Peyer's patch (tissue), 4 donors: ENCODE results near the gene SRD5A1. TPM values are rescaled to one million over a fixed set of nuclear protein-coding genes. Genes with fewer than 3 reads are reported as not detected.
A peak's percentile ranks its signal among the peaks of the same experiment; 100 is the strongest.

Source experiments
- DNase-seq, 3 donors: peaks; one replicate each; pipeline ENCODE4 v3.0.0-alpha.2; 2017 to 2019
- H3K27ac ChIP-seq, 4 donors: fragments of 200-600 bp; sonication (generic); one replicate each; pipeline ENCODE4 v1.5.1; 2016 to 2019
- H3K27me3 ChIP-seq, 2 donors: fragments of 200-600 bp; sonication (generic); one replicate each; pipeline ENCODE4 v1.5.1; 2019
- H3K36me3 ChIP-seq, 3 donors: fragments of 200-600 bp; sonication (generic); one replicate each; pipeline ENCODE4 v1.5.1; 2016 to 2019
- H3K4me1 ChIP-seq, 4 donors: fragments of 200-600 bp; sonication (generic); one replicate each; pipeline ENCODE4 v1.5.1; 2016 to 2019
- H3K4me3 ChIP-seq, 4 donors: fragments of 200-600 bp; sonication (generic); 1 replicate in 3 of 4; 2 replicates in 1 of 4; pipeline ENCODE4 v1.5.1; 2016 to 2019; ENCODE audit warnings: mild to moderate bottlenecking in 1 of 4
- H3K9me3 ChIP-seq, 4 donors: fragments of 200-600 bp; sonication (generic); one replicate each; pipeline ENCODE4 v1.5.1; 2016 to 2019; ENCODE audit warnings: mild to moderate bottlenecking in 1 of 4
- POLR2A ChIP-seq, 2 donors: fragments of 450-650 bp; IDR thresholded peaks; one replicate each; pipeline ENCODE4 v1.5.1; 2017; ENCODE audit warnings: antibody characterized with exemption in 2 of 2, mild to moderate bottlenecking in 2 of 2, moderate library complexity in 2 of 2
- total RNA-seq, 4 donors: library from RNA; depleted of rRNA; stranded (reverse); fragments of >200 nt; gene quantifications; one replicate each; pipeline ENCODE4 v1.1.0, GENCODE V29; 2016
- TF ChIP-seq, protein P1 (sequence below), 6 experiments: fragments of 450-650 bp in 4 of 6; fragments of 200-600 bp in 2 of 6; sonication (generic) in 1 of 6; IDR thresholded peaks; one replicate each; pipeline ENCODE4 v1.5.1; 2017 to 2019; ENCODE audit warnings: antibody characterized with exemption in 6 of 6, mild to moderate bottlenecking in 3 of 6, moderate library complexity in 1 of 6

The SRD5A1 gene
- total RNA-seq, 4 donors from 2014 or later = 5.8 to 16.9 (median 13.1) TPM

DNA sequence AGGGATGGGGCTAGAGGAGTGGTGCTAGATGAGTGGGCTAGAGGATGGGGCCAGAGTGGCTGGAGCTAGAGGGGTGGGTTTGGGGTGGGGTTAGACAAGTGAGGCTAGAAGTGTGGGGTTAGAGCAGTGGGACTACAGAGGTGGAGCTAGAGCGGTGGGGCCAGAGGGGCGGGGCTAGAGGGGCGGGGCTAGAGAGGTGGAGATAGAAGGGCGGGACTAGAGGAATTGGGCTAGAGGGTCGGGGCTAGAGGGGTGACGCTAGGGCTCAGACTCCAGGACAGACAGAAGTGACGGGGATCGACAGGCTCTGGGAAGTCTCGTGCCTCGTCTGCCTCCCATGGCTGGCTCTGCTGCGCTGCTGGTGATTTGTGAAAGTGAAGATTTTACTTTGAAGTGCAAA lies 49.0 kb downstream of the SRD5A1 start:
- Histone ChIP-seq H3K9me3 (no peaks in the 10 kb centered on the region), H3K4me3 (no peak overlapping the region), H3K4me1 (peaks cover 0 to 2% (median 0%) of the 10 kb centered on the region in 4 donors), H3K27ac (no peak overlapping the region), H3K27me3 (no peaks in the 10 kb centered on the region), H3K36me3 (no peaks in the 10 kb centered on the region)
- DNase-seq = no peak
- no peak for TF ChIP-seq POLR2A (IDR thresholded peaks at IDR 0.05)
- TF ChIP-seq, protein P1, sequence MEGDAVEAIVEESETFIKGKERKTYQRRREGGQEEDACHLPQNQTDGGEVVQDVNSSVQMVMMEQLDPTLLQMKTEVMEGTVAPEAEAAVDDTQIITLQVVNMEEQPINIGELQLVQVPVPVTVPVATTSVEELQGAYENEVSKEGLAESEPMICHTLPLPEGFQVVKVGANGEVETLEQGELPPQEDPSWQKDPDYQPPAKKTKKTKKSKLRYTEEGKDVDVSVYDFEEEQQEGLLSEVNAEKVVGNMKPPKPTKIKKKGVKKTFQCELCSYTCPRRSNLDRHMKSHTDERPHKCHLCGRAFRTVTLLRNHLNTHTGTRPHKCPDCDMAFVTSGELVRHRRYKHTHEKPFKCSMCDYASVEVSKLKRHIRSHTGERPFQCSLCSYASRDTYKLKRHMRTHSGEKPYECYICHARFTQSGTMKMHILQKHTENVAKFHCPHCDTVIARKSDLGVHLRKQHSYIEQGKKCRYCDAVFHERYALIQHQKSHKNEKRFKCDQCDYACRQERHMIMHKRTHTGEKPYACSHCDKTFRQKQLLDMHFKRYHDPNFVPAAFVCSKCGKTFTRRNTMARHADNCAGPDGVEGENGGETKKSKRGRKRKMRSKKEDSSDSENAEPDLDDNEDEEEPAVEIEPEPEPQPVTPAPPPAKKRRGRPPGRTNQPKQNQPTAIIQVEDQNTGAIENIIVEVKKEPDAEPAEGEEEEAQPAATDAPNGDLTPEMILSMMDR (IDR thresholded peaks at IDR 0.05) = no peak

- H3K27ac ChIP-seq = no peak overlapping the region
- no peak for DNase-seq
- peaks cover 0 to 4% (median 0%) of the 10 kb centered on the region in 4 donors for H3K4me1 ChIP-seq
- TF ChIP-seq POLR2A (IDR thresholded peaks at IDR 0.05) = no peak
- TF ChIP-seq, protein P1 (IDR thresholded peaks at IDR 0.05) = no peak
- H3K9me3 ChIP-seq = no peaks in the 10 kb centered on the region
- no peaks in the 10 kb centered on the region for H3K27me3 ChIP-seq
- H3K36me3 ChIP-seq = no peaks in the 10 kb centered on the region
- no peak overlapping the region for H3K4me3 ChIP-seq
Observed at GRCh38 chr5:6683241-6683640, 50.0 kb downstream of the SRD5A1 start.

GRCh38 chr5:6684075-6684474 lies 50.8 kb downstream of the SRD5A1 start:
- DNase-seq = no peak
- TF ChIP-seq, protein P1 (IDR thresholded peaks at IDR 0.05) = no peak
- TF ChIP-seq POLR2A (IDR thresholded peaks at IDR 0.05) = no peak

GRCh38 chr5:6686501-6686900 lies 53.3 kb downstream of the SRD5A1 start:
- peaks cover 0 to 4% (median 0%) of the 10 kb centered on the region in 4 donors for H3K4me1 ChIP-seq
- H3K36me3 ChIP-seq = no peaks in the 10 kb centered on the region
- no peak for DNase-seq
- H3K27ac ChIP-seq = no peak overlapping the region
- H3K4me3 ChIP-seq = no peak overlapping the region
- TF ChIP-seq, protein P1 (IDR thresholded peaks at IDR 0.05) = no peak
- TF ChIP-seq POLR2A (IDR thresholded peaks at IDR 0.05) = no peak
- H3K27me3 ChIP-seq = no peaks in the 10 kb centered on the region
- H3K9me3 ChIP-seq = no peaks in the 10 kb centered on the region

More at GRCh38 chr5:6684075-6684474, 50.8 kb downstream of the SRD5A1 start:
- Histone ChIP-seq H3K4me1 (peaks cover 0 to 4% (median 0%) of the 10 kb centered on the region in 4 donors), H3K27me3 (no peaks in the 10 kb centered on the region), H3K27ac (no peak overlapping the region), H3K36me3 (no peaks in the 10 kb centered on the region), H3K9me3 (no peaks in the 10 kb centered on the region), H3K4me3 (no peak overlapping the region)

DNA sequence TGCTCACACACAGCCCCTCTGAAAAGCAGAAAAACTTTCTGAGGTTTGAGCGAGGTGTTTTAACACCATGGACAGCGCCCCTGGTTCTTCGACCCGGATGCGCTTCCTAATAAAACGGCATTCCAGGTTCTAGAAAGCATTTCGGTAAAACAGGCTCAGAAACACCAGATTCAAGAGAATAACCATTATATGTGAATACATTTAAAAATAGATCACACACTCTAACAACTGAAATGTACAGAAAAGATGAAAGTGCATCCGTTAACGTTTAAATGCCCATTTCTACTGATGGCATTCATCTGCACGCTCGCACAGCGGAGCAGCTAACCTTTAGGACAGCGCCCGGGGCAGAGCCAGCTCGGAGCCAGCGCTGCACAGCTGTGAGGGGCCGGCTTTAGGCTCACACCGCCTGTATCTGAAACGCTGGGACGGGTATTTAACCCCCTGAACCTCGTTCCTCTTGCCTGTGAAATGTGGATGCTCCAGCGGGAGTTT lies 53.7 kb downstream of the SRD5A1 start:
- Histone ChIP-seq H3K9me3 (no peaks in the 10 kb centered on the region), H3K4me3 (peak overlapping the region in 2 of 4 donors; percentile 12 to 20), H3K27me3 (no peaks in the 10 kb centered on the region), H3K27ac (no peak overlapping the region), H3K36me3 (no peaks in the 10 kb centered on the region), H3K4me1 (peaks cover 0 to 4% (median 0%) of the 10 kb centered on the region in 4 donors)
- TF ChIP-seq POLR2A (IDR thresholded peaks at IDR 0.05) = no peak
- DNase-seq = no peak

DNA sequence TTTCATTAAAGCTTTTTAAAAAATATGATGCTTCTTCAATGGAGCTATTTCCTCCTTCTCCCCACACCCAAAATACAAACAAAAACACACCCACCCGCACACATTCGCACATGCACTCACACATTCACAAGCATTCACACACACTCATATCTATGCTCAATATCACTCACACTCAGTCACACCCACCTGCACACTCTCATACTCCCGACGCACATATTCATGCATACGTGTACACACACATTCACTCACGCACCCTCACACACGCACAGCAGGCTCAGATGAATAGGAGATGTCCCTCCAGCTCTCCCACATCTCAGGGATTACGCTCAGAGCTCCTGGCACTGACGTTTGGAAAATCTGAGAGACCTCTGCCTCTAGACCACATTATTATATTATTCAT lies 54.3 kb downstream of the SRD5A1 start:
- H3K4me3 ChIP-seq = no peak overlapping the region
- no peaks in the 10 kb centered on the region for H3K9me3 ChIP-seq
- H3K36me3 ChIP-seq = no peaks in the 10 kb centered on the region
- no peak overlapping the region for H3K27ac ChIP-seq
- peaks cover 0 to 4% (median 0%) of the 10 kb centered on the region in 4 donors for H3K4me1 ChIP-seq
- H3K27me3 ChIP-seq = no peaks in the 10 kb centered on the region
- no peak for DNase-seq
- TF ChIP-seq, protein P1 (IDR thresholded peaks at IDR 0.05) = no peak
- no peak for TF ChIP-seq POLR2A (IDR thresholded peaks at IDR 0.05)
